KMS-11 (cell line): ENCODE measurements around the gene CLDN20.

Experiments
- H2AFZ ChIP-seq: fragments of 200-600 bp; sonication (generic); 2 replicates; pipeline ENCODE4 v1.6.1; 2016; ENCODE audit warnings: antibody characterized with exemption, mixed run types, low read depth
- H3K27ac ChIP-seq: fragments of 200-600 bp; sonication (generic); 2 replicates; pipeline ENCODE4 v1.6.1; 2016; ENCODE audit warnings: mild to moderate bottlenecking, mixed run types
- H3K27me3 ChIP-seq: fragments of 200-600 bp; sonication (generic); 2 replicates; pipeline ENCODE4 v1.6.1; 2017; ENCODE audit warnings: mild to moderate bottlenecking, low read depth, mixed run types, moderate library complexity; ENCODE audit not compliant: insufficient read depth
- H3K36me3 ChIP-seq: fragments of 200-600 bp; sonication (generic); 2 replicates; pipeline ENCODE4 v1.6.1; 2017; ENCODE audit warnings: mild to moderate bottlenecking, mixed run types; ENCODE audit not compliant: insufficient read depth
- H3K4me1 ChIP-seq: fragments of 200-600 bp; sonication (generic); 2 replicates; pipeline ENCODE4 v1.6.1; 2016; ENCODE audit warnings: mild to moderate bottlenecking, low read depth, mixed run types; ENCODE audit not compliant: poor library complexity, severe bottlenecking
- H3K4me2 ChIP-seq: fragments of 200-600 bp; sonication (generic); 2 replicates; pipeline ENCODE4 v1.7.0; 2016; ENCODE audit warnings: mild to moderate bottlenecking, mixed run types
- H3K4me3 ChIP-seq: fragments of 200-600 bp; sonication (generic); IDR thresholded peaks from 2 replicates; pipeline ENCODE4 v1.6.1; 2017; ENCODE audit warnings: low read depth, low read length, mixed read lengths; ENCODE audit not compliant: insufficient read depth
- H3K79me2 ChIP-seq: fragments of 200-600 bp; sonication (generic); 2 replicates; pipeline ENCODE4 v1.6.1; 2016; ENCODE audit warnings: low read depth, mixed run types; ENCODE audit not compliant: insufficient read depth
- H3K9ac ChIP-seq: fragments of 200-600 bp; sonication (generic); 2 replicates; pipeline ENCODE4 v1.6.1; 2016; ENCODE audit warnings: mild to moderate bottlenecking, mixed run types
- H4K20me1 ChIP-seq: fragments of 200-600 bp; sonication (generic); 2 replicates; pipeline ENCODE4 v1.6.1; 2016; ENCODE audit warnings: mild to moderate bottlenecking, mixed run types; ENCODE audit not compliant: insufficient read depth
- CTCF ChIP-seq: fragments of 200-600 bp; sonication (generic); conservative IDR thresholded peaks from 2 replicates; pipeline ENCODE4 v1.6.1; 2017; ENCODE audit warnings: low read depth, mild to moderate bottlenecking, antibody characterized with exemption, low read length, moderate library complexity, mixed read lengths

The CLDN20 gene

GRCh38 chr6:155303361-155303870 is 39.6 kb downstream of the CLDN20 start:
- TF ChIP-seq CTCF = no peak
- H3K4me2 ChIP-seq = no peak overlapping the region
- H3K79me2 ChIP-seq = no peaks in the 10 kb centered on the region
- no peak overlapping the region for H3K9ac ChIP-seq
- no peak overlapping the region for H3K27ac ChIP-seq
- H3K4me1 ChIP-seq = no peaks in the 10 kb centered on the region
- peaks cover 2% of the 10 kb centered on the region; the same call in 1 of the 2 replicates for H3K36me3 ChIP-seq
- H3K4me3 ChIP-seq = no peak overlapping the region
- H4K20me1 ChIP-seq = no peaks in the 10 kb centered on the region; the same call in 1 of the 2 replicates
- H2AFZ ChIP-seq = no peak overlapping the region
- H3K27me3 ChIP-seq = no peaks in the 10 kb centered on the region

GRCh38 chr6:155306958-155307357 is 43.1 kb downstream of the CLDN20 start:
- H3K79me2 ChIP-seq = no peaks in the 10 kb centered on the region
- no peaks in the 10 kb centered on the region for H3K27me3 ChIP-seq
- no peak overlapping the region for H3K4me3 ChIP-seq
- TF ChIP-seq CTCF = no peak
- H3K9ac ChIP-seq = no peak overlapping the region
- H3K36me3 ChIP-seq = peaks cover 2% of the 10 kb centered on the region; the same call in 1 of the 2 replicates
- H2AFZ ChIP-seq = no peak overlapping the region
- no peaks in the 10 kb centered on the region for H4K20me1 ChIP-seq
- H3K4me1 ChIP-seq = no peaks in the 10 kb centered on the region
- no peak overlapping the region for H3K27ac ChIP-seq
- no peak overlapping the region for H3K4me2 ChIP-seq

- no peaks in the 10 kb centered on the region for H3K27me3 ChIP-seq
- no peaks in the 10 kb centered on the region for H4K20me1 ChIP-seq
- H3K9ac ChIP-seq = no peak overlapping the region
- H3K4me3 ChIP-seq = no peak overlapping the region
- peaks cover 7% of the 10 kb centered on the region for H3K4me1 ChIP-seq
- no peak for TF ChIP-seq CTCF
- H3K27ac ChIP-seq = no peak overlapping the region
- no peaks in the 10 kb centered on the region; the same call in 1 of the 2 replicates for H3K79me2 ChIP-seq
- H3K36me3 ChIP-seq = peaks cover 2% of the 10 kb centered on the region; the same call in 1 of the 2 replicates
- H2AFZ ChIP-seq = no peak overlapping the region
- H3K4me2 ChIP-seq = no peak overlapping the region
Measured at GRCh38 chr6:155309150-155309549, 45.3 kb downstream of the CLDN20 start.

GRCh38 chr6:155310596-155310995 is 46.8 kb downstream of the CLDN20 start:
- Histone ChIP-seq H3K27ac (no peak overlapping the region), H3K9ac (no peak overlapping the region), H3K4me1 (peaks cover 8% of the 10 kb centered on the region), H3K27me3 (no peaks in the 10 kb centered on the region), H4K20me1 (no peaks in the 10 kb centered on the region), H3K79me2 (no peaks in the 10 kb centered on the region; the same call in 1 of the 2 replicates), H3K4me2 (no peak overlapping the region), H2AFZ (no peak overlapping the region), H3K4me3 (no peak overlapping the region), H3K36me3 (peaks cover 2% of the 10 kb centered on the region; the same call in 1 of the 2 replicates)
- no peak for TF ChIP-seq CTCF
